ENCODE measurements around the gene CBLN1. TPM values are rescaled to one million over a fixed set of nuclear protein-coding genes. Genes with fewer than 3 reads are reported as not detected.

Gene CBLN1
- total and polyA plus RNA-seq, 9 of the 15 experiments (the other 6 are each of a cell fraction or from before 2014, with no cell fraction given) = not detected

DNA sequence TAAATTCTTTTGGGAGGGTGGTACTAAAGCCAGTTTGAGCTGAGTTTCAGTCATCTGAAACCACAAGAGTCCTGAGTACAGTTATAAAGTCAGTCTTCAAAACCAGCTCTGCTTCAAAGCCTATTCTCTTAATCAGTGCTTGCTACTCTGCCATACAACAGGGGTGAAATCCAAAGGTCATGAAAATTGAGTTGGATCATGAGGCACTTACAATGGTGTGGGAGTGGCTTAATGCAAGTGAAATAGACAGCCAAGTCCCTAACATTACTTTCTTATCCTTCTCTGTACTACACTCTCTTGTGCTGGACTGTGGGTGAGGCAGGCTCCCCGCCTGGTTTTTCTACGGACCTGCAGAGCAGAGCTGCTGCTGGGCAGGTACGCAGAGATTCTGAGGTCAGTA, 12.4 kb downstream of the CBLN1 start:
- H3K9me3 ChIP-seq (replicated peaks; ENCODE audit: control insufficient read depth, insufficient read depth, low read depth, low read length) = no peaks in the 10 kb centered on the region
- no peaks in the 10 kb centered on the region for H3K36me3 ChIP-seq (ENCODE audit: control insufficient read depth, insufficient read depth, low read length)
- no peaks in the 10 kb centered on the region for H3K9me1 ChIP-seq (ENCODE audit: control insufficient read depth, insufficient read depth, low read length)
- CTCF ChIA-PET (ENCODE audit: low intra/inter-chr PET ratio) = no interaction called here
- intact Hi-C loops (cut with micrococcal nuclease) (no loop called here), in situ Hi-C loops (cut with MboI) (no loop called here)
- no peaks in the 10 kb centered on the region for H3K4me1 ChIP-seq (replicated peaks in 1 of 2; ENCODE audit: control insufficient read depth in 2 of 2, insufficient read depth in 2 of 2, low read length in 2 of 2)
- 3% methylated on average over 3 of the region's 3 CpGs for WGBS (ENCODE audit: insufficient coverage, low coverage, missing lambda C conversion rate)
- POLR2A ChIA-PET = no interaction called here
- peaks cover 0 to 6% of the 10 kb centered on the region in 2 experiments; a peak in 1 of 5 replicates for H3K27me3 ChIP-seq (ENCODE audit: control insufficient read depth in 2 of 2, insufficient read depth in 2 of 2, low read length in 2 of 2)
- H3K27ac ChIP-seq (ENCODE audit: extremely low read depth, low read depth, low read length) = no peak overlapping the region
- H3K79me2 ChIP-seq (ENCODE audit: control insufficient read depth, insufficient read depth, low read length) = no peaks in the 10 kb centered on the region
- FAIRE-seq = no peak
- BruUV-seq (replicated peaks) = no TSS peak
- ATAC-seq = no peak
- H2AFZ ChIP-seq (ENCODE audit: low read depth, low read length) = no peak overlapping the region
- no peaks in the 10 kb centered on the region for H4K20me1 ChIP-seq (replicated peaks; ENCODE audit: control insufficient read depth, insufficient read depth, low read length)
- no peak overlapping the region for H3K4me2 ChIP-seq (ENCODE audit: insufficient read depth, low read length)
- H3K4me3 ChIP-seq = no peak overlapping the region
- H3K9ac ChIP-seq (ENCODE audit: insufficient read depth in 1 of 2, low read depth in 2 of 2, low read length in 2 of 2) = no peak overlapping the region
- DNase-seq (ENCODE audit: extremely low read depth in 1 of 4, low spot score in 3 of 4) = no peak
- TF ChIP-seq, protein P1, sequence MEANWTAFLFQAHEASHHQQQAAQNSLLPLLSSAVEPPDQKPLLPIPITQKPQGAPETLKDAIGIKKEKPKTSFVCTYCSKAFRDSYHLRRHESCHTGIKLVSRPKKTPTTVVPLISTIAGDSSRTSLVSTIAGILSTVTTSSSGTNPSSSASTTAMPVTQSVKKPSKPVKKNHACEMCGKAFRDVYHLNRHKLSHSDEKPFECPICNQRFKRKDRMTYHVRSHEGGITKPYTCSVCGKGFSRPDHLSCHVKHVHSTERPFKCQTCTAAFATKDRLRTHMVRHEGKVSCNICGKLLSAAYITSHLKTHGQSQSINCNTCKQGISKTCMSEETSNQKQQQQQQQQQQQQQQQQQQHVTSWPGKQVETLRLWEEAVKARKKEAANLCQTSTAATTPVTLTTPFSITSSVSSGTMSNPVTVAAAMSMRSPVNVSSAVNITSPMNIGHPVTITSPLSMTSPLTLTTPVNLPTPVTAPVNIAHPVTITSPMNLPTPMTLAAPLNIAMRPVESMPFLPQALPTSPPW (CRISPR knock-in tag; IDR thresholded peaks at IDR 0.05) = no peak
- TF ChIP-seq TAF7 (tag; IDR thresholded peaks at IDR 0.05) (no peak), POLR2G (IDR thresholded peaks at IDR 0.05; ENCODE audit: low read depth, low read length) (no peak), SAFB2 (IDR thresholded peaks at IDR 0.05; ENCODE audit: borderline replicate concordance, low read depth, low read length, severe bottlenecking) (no peak), CSDE1 (IDR thresholded peaks at IDR 0.05) (no peak), SETDB1 (IDR thresholded peaks at IDR 0.05; ENCODE audit: low read length) (no peak)
- TF ChIP-seq, protein P2, sequence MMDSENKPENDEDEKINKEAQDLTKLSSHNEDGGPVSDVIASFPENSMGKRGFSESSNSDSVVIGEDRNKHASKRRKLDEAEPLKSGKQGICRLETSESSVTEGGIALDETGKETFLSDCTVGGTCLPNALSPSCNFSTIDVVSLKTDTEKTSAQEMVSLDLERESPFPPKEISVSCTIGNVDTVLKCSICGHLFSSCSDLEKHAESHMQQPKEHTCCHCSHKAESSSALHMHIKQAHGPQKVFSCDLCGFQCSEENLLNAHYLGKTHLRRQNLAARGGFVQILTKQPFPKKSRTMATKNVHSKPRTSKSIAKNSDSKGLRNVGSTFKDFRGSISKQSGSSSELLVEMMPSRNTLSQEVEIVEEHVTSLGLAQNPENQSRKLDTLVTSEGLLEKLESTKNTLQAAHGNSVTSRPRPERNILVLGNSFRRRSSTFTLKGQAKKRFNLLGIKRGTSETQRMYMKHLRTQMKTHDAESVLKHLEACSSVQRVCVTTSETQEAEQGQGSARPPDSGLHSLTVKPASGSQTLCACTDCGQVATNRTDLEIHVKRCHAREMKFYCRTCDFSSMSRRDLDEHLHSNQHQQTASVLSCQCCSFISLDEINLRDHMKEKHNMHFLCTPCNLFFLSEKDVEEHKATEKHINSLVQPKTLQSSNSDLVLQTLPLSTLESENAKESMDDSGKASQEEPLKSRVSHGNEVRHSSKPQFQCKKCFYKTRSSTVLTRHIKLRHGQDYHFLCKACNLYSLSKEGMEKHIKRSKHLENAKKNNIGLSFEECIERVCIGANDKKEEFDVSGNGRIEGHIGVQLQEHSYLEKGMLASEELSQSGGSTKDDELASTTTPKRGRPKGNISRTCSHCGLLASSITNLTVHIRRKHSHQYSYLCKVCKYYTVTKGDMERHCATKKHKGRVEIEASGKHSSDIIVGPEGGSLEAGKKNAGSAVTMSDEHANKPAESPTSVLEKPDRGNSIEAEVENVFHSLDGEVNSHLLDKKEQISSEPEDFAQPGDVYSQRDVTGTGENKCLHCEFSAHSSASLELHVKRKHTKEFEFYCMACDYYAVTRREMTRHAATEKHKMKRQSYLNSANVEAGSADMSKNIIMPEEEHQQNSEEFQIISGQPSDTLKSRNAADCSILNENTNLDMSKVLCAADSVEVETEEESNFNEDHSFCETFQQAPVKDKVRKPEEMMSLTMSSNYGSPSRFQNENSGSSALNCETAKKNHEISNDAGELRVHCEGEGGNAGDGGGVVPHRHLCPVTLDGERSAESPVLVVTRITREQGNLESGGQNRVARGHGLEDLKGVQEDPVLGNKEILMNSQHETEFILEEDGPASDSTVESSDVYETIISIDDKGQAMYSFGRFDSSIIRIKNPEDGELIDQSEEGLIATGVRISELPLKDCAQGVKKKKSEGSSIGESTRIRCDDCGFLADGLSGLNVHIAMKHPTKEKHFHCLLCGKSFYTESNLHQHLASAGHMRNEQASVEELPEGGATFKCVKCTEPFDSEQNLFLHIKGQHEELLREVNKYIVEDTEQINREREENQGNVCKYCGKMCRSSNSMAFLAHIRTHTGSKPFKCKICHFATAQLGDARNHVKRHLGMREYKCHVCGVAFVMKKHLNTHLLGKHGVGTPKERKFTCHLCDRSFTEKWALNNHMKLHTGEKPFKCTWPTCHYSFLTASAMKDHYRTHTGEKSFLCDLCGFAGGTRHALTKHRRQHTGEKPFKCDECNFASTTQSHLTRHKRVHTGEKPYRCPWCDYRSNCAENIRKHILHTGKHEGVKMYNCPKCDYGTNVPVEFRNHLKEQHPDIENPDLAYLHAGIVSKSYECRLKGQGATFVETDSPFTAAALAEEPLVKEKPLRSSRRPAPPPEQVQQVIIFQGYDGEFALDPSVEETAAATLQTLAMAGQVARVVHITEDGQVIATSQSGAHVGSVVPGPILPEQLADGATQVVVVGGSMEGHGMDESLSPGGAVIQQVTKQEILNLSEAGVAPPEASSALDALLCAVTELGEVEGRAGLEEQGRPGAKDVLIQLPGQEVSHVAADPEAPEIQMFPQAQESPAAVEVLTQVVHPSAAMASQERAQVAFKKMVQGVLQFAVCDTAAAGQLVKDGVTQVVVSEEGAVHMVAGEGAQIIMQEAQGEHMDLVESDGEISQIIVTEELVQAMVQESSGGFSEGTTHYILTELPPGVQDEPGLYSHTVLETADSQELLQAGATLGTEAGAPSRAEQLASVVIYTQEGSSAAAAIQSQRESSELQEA (IDR thresholded peaks at IDR 0.05; ENCODE audit: low read depth) = no peak
- TF ChIP-seq, protein P3, sequence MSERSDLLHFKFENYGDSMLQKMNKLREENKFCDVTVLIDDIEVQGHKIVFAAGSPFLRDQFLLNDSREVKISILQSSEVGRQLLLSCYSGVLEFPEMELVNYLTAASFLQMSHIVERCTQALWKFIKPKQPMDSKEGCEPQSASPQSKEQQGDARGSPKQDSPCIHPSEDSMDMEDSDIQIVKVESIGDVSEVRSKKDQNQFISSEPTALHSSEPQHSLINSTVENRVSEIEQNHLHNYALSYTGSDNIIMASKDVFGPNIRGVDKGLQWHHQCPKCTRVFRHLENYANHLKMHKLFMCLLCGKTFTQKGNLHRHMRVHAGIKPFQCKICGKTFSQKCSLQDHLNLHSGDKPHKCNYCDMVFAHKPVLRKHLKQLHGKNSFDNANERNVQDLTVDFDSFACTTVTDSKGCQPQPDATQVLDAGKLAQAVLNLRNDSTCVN (CRISPR knock-in tag; IDR thresholded peaks at IDR 0.05) = no peak
- TF ChIP-seq, protein P4, sequence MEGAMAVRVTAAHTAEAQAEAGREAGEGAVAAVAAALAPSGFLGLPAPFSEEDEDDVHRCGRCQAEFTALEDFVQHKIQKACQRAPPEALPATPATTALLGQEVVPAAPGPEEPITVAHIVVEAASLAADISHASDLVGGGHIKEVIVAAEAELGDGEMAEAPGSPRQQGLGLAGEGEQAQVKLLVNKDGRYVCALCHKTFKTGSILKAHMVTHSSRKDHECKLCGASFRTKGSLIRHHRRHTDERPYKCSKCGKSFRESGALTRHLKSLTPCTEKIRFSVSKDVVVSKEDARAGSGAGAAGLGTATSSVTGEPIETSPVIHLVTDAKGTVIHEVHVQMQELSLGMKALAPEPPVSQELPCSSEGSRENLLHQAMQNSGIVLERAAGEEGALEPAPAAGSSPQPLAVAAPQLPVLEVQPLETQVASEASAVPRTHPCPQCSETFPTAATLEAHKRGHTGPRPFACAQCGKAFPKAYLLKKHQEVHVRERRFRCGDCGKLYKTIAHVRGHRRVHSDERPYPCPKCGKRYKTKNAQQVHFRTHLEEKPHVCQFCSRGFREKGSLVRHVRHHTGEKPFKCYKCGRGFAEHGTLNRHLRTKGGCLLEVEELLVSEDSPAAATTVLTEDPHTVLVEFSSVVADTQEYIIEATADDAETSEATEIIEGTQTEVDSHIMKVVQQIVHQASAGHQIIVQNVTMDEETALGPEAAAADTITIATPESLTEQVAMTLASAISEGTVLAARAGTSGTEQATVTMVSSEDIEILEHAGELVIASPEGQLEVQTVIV (CRISPR knock-in tag; IDR thresholded peaks at IDR 0.05; ENCODE audit: borderline replicate concordance) = no peak
